Adrenal gland (tissue), 5 donors: ENCODE results near the gene CLIC6.

Source experiments
- CTCF ChIP-seq, 6 experiments: fragments of 450-650 bp in 4 of 6; fragments of 200-600 bp in 2 of 6; sonication (generic) in 1 of 6; IDR thresholded peaks; 1 replicate in 5 of 6; 2 replicates in 1 of 6; pipeline versions ENCODE4 v1.5.1 to v1.8.0; 2016 to 2021; ENCODE audit warnings: antibody characterized with exemption in 6 of 6, mild to moderate bottlenecking in 2 of 6, moderate library complexity in 1 of 6
- POLR2A ChIP-seq, 2 donors: fragments of 450-650 bp; IDR thresholded peaks; one replicate each; pipeline ENCODE4 v1.6.1; 2017; ENCODE audit warnings: antibody characterized with exemption in 2 of 2, mild to moderate bottlenecking in 2 of 2, moderate library complexity in 1 of 2
- donor health status: DM: no; HTN: no; CAD: no.

- no peak for TF ChIP-seq CTCF (IDR thresholded peaks at IDR 0.05)
- no peak for TF ChIP-seq POLR2A (IDR thresholded peaks at IDR 0.05)
Measured at GRCh38 chr21:34668803-34669148, at the start of gene CLIC6.
